ENCODE measurements around the gene KIF7.

Gene KIF7

DNA sequence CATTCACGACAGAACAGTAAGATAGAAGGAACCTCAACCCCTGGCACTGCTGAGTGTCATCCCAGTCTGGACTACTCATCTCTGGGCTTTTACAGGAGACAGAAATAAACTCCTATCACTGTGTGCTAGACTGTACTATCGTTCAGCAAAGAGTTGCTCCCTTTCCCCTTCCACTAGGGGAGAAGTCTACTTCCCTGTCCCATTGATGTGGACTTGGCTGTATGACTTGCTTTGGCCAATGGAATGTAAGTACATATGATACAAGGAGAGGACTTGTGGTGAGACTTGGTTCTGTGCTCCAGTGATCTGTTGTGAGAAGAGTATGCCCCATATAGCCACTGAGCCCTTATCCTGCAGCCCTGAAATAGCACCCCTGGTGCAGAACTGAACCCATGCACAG, 5.3 kb upstream of the KIF7 start:
- Histone ChIP-seq H3K36me3 (ENCODE audit: control insufficient read depth in 2 of 2, insufficient read depth in 2 of 2, low read length in 2 of 2) (no peaks in the 10 kb centered on the region), H3K9me3 (ENCODE audit: control insufficient read depth in 2 of 2, low read length in 2 of 2) (no peaks in the 10 kb centered on the region)

GRCh38 chr15:89659295-89659694, 4.0 kb upstream of the KIF7 start:
- Histone ChIP-seq H3K27ac (ENCODE audit: low read length) (no peak overlapping the region), H3K4me1 (ENCODE audit: control insufficient read depth, insufficient read depth, low read length) (peaks cover 17% of the 10 kb centered on the region), H3K36me3 (ENCODE audit: control insufficient read depth in 2 of 2, insufficient read depth in 2 of 2, low read length in 2 of 2) (no peaks in the 10 kb centered on the region), H3K9ac (ENCODE audit: low read length in 2 of 2) (no peak overlapping the region), H3K4me3 (ENCODE audit: low read length in 2 of 2) (no peak overlapping the region), H3K9me3 (ENCODE audit: control insufficient read depth in 2 of 2, low read length in 2 of 2) (no peaks in the 10 kb centered on the region), H3K27me3 (ENCODE audit: control insufficient read depth in 1 of 2, insufficient read depth in 2 of 2, low read length in 2 of 2) (no peaks in the 10 kb centered on the region)

More for the DNA sequence above, 5.3 kb upstream of the KIF7 start:
- no peak overlapping the region for H3K27ac ChIP-seq (ENCODE audit: low read length)
- H3K9ac ChIP-seq (ENCODE audit: low read length in 2 of 2) = no peak overlapping the region
- peaks cover 12% of the 10 kb centered on the region for H3K4me1 ChIP-seq (ENCODE audit: control insufficient read depth, insufficient read depth, low read length)
- no peak overlapping the region for H3K4me3 ChIP-seq (ENCODE audit: low read length in 2 of 2)
- no peaks in the 10 kb centered on the region for H3K27me3 ChIP-seq (ENCODE audit: control insufficient read depth in 1 of 2, insufficient read depth in 2 of 2, low read length in 2 of 2)

DNA sequence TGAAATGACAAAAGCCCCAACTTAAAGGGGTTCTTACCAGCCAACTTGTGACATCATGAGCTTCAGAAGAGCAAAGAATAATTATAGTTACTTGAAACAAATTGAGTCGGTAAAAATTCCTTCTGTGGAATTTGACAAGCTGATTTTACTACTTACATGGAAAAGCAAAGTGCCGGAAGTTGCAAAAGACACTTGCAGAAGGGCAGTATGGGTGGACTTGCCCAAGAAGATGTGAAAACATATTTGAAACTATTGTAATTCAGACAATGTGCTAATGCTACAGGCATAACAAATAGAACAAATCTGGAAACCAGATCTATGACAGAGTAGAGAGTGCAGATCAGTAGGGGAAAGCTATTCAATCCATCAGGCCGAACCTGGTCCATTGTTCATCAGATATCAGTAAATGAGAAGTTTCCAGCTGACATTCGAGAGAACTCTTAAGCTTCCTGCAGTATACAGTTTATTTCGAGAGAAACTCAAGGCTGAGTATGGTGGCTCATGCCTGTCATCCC, 2.5 kb upstream of the KIF7 start:
- Histone ChIP-seq H3K4me3 (ENCODE audit: low read length in 2 of 2) (no peak overlapping the region), H3K27me3 (ENCODE audit: control insufficient read depth in 1 of 2, insufficient read depth in 2 of 2, low read length in 2 of 2) (no peaks in the 10 kb centered on the region), H3K27ac (ENCODE audit: low read length) (no peak overlapping the region), H3K9ac (ENCODE audit: low read length in 2 of 2) (no peak overlapping the region), H3K4me1 (ENCODE audit: control insufficient read depth, insufficient read depth, low read length) (peaks cover 13% of the 10 kb centered on the region), H3K36me3 (ENCODE audit: control insufficient read depth in 2 of 2, insufficient read depth in 2 of 2, low read length in 2 of 2) (no peaks in the 10 kb centered on the region), H3K9me3 (ENCODE audit: control insufficient read depth in 2 of 2, low read length in 2 of 2) (no peaks in the 10 kb centered on the region)

DNA sequence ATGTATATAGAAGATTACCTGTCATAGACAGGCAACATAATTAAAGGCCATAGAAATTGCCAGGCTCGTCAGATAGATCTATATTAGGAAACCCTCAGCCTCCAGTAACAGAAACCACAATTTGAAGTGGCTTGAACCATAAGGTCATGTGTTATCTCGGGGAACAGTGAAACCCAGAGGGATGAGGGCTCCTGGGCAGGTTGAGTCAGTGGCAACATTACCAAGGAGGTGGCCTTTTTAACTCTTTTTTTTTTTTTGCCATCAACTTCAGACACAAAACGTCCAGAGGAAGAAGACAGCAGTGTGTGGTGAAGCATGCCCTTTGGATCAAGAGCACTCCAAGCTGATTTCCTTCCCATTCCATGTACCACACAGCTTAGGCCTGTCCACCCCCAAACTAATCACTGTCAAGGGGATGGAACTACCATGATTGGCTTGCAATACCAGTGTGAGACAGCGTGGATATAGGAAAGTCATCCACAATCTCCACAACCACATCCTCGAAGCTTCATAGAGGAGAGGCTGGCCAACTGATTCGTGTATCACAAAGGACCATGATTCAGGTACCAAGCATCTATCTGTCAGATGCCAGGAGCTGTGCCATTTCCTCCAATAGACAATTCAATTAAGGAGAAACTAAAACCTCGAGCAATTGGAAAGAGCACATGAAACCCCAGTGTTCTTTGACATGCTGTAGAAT, 999 bp upstream of the KIF7 start:
- Histone ChIP-seq H3K36me3 (ENCODE audit: control insufficient read depth in 2 of 2, insufficient read depth in 2 of 2, low read length in 2 of 2) (peaks cover 2 to 3% of the 10 kb centered on the region in 2 donors), H3K27me3 (ENCODE audit: control insufficient read depth in 1 of 2, insufficient read depth in 2 of 2, low read length in 2 of 2) (no peaks in the 10 kb centered on the region), H3K27ac (ENCODE audit: low read length) (no peak overlapping the region), H3K4me1 (ENCODE audit: control insufficient read depth, insufficient read depth, low read length) (peaks cover 10% of the 10 kb centered on the region), H3K4me3 (ENCODE audit: low read length in 2 of 2) (no peak overlapping the region), H3K9ac (ENCODE audit: low read length in 2 of 2) (no peak overlapping the region), H3K9me3 (ENCODE audit: control insufficient read depth in 2 of 2, low read length in 2 of 2) (no peaks in the 10 kb centered on the region)

DNA sequence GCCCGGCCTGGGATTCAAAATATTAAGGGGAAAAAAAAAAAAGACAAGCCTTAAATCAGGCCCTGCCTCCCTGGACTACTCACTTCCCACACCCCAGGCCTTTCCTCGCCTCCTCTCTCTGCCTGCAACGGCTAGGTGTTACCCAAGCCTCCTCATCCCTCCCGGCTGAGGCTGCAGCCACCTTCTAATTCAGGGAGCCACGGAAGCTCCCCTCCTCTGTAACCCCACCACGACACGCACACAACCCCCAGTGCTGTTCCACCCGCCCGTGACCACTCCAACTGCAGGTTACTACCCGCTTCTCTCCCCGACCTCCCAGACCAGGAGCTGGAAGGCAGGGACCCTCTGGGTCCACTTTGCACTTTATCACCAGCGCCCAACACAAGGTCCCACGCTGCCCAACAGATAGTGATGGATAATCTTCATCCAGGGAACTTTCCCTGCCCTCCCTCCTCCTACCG, 936 bp downstream of the KIF7 start:
- Histone ChIP-seq H3K36me3 (ENCODE audit: control insufficient read depth in 2 of 2, insufficient read depth in 2 of 2, low read length in 2 of 2) (peaks cover 2 to 3% of the 10 kb centered on the region in 2 donors), H3K9ac (ENCODE audit: low read length in 2 of 2) (peak overlapping the region; percentile 68 to 70), H3K9me3 (ENCODE audit: control insufficient read depth in 2 of 2, low read length in 2 of 2) (no peaks in the 10 kb centered on the region), H3K4me3 (ENCODE audit: low read length in 2 of 2) (peak overlapping the region; percentile 66 to 83), H3K4me1 (ENCODE audit: control insufficient read depth, insufficient read depth, low read length) (peaks cover 10% of the 10 kb centered on the region), H3K27ac (ENCODE audit: low read length) (no peak overlapping the region), H3K27me3 (ENCODE audit: control insufficient read depth in 1 of 2, insufficient read depth in 2 of 2, low read length in 2 of 2) (no peaks in the 10 kb centered on the region)

GRCh38 chr15:89653578-89653977, 1.7 kb downstream of the KIF7 start:
- Histone ChIP-seq H3K36me3 (ENCODE audit: control insufficient read depth in 2 of 2, insufficient read depth in 2 of 2, low read length in 2 of 2) (peaks cover 2 to 3% of the 10 kb centered on the region in 2 donors), H3K9me3 (ENCODE audit: control insufficient read depth in 2 of 2, low read length in 2 of 2) (no peaks in the 10 kb centered on the region), H3K27ac (ENCODE audit: low read length) (no peak overlapping the region), H3K4me3 (ENCODE audit: low read length in 2 of 2) (no peak overlapping the region), H3K4me1 (ENCODE audit: control insufficient read depth, insufficient read depth, low read length) (peaks cover 10% of the 10 kb centered on the region), H3K9ac (ENCODE audit: low read length in 2 of 2) (no peak overlapping the region), H3K27me3 (ENCODE audit: control insufficient read depth in 1 of 2, insufficient read depth in 2 of 2, low read length in 2 of 2) (no peaks in the 10 kb centered on the region)

- Histone ChIP-seq H3K27ac (ENCODE audit: low read length) (no peak overlapping the region), H3K36me3 (ENCODE audit: control insufficient read depth in 2 of 2, insufficient read depth in 2 of 2, low read length in 2 of 2) (peaks cover 2 to 3% of the 10 kb centered on the region in 2 donors), H3K9ac (ENCODE audit: low read length in 2 of 2) (no peak overlapping the region), H3K27me3 (ENCODE audit: control insufficient read depth in 1 of 2, insufficient read depth in 2 of 2, low read length in 2 of 2) (no peaks in the 10 kb centered on the region), H3K9me3 (ENCODE audit: control insufficient read depth in 2 of 2, low read length in 2 of 2) (no peaks in the 10 kb centered on the region), H3K4me1 (ENCODE audit: control insufficient read depth, insufficient read depth, low read length) (peaks cover 10% of the 10 kb centered on the region), H3K4me3 (ENCODE audit: low read length in 2 of 2) (no peak overlapping the region)
Observed at GRCh38 chr15:89652666-89653065, 2.6 kb downstream of the KIF7 start.

- Histone ChIP-seq H3K9ac (ENCODE audit: low read length in 2 of 2) (no peak overlapping the region), H3K27me3 (ENCODE audit: control insufficient read depth in 1 of 2, insufficient read depth in 2 of 2, low read length in 2 of 2) (no peaks in the 10 kb centered on the region), H3K4me1 (ENCODE audit: control insufficient read depth, insufficient read depth, low read length) (peaks cover 13% of the 10 kb centered on the region), H3K9me3 (ENCODE audit: control insufficient read depth in 2 of 2, low read length in 2 of 2) (no peaks in the 10 kb centered on the region), H3K27ac (ENCODE audit: low read length) (no peak overlapping the region), H3K4me3 (ENCODE audit: low read length in 2 of 2) (no peak overlapping the region), H3K36me3 (ENCODE audit: control insufficient read depth in 2 of 2, insufficient read depth in 2 of 2, low read length in 2 of 2) (peaks cover 2 to 3% of the 10 kb centered on the region in 2 donors)
Observed at GRCh38 chr15:89652131-89652530, 3.1 kb downstream of the KIF7 start.

DNA sequence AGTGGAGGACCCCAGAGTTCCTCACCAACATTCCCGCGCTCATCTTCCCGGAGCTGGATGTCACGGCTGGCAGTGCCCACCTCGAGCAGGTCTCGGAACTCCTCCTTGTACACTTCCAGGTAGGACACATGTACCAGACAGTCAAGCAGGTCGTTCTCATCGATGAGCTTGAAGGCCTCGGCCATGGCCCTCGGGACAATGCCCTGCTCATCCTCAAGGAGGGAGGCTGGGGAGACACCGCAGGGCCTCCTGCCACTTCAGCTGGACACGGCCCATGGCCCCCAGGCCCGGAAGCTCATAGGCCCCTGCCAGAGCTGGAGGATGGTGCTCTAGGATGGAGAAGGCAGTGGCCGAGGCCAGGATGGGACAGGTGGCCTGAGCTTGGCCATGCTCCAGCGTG, 5.6 kb downstream of the KIF7 start:
- Histone ChIP-seq H3K27me3 (ENCODE audit: control insufficient read depth in 1 of 2, insufficient read depth in 2 of 2, low read length in 2 of 2) (no peaks in the 10 kb centered on the region), H3K4me3 (ENCODE audit: low read length in 2 of 2) (no peak overlapping the region), H3K27ac (ENCODE audit: low read length) (no peak overlapping the region), H3K4me1 (ENCODE audit: control insufficient read depth, insufficient read depth, low read length) (peaks cover 12% of the 10 kb centered on the region), H3K9ac (ENCODE audit: low read length in 2 of 2) (no peak overlapping the region), H3K36me3 (ENCODE audit: control insufficient read depth in 2 of 2, insufficient read depth in 2 of 2, low read length in 2 of 2) (peaks cover 2 to 3% of the 10 kb centered on the region in 2 donors), H3K9me3 (ENCODE audit: control insufficient read depth in 2 of 2, low read length in 2 of 2) (no peaks in the 10 kb centered on the region)

- Histone ChIP-seq H3K27me3 (ENCODE audit: control insufficient read depth in 1 of 2, insufficient read depth in 2 of 2, low read length in 2 of 2) (no peaks in the 10 kb centered on the region), H3K36me3 (ENCODE audit: control insufficient read depth in 2 of 2, insufficient read depth in 2 of 2, low read length in 2 of 2) (peaks cover 3 to 5% of the 10 kb centered on the region in 2 donors), H3K9me3 (ENCODE audit: control insufficient read depth in 2 of 2, low read length in 2 of 2) (no peaks in the 10 kb centered on the region), H3K4me1 (ENCODE audit: control insufficient read depth, insufficient read depth, low read length) (peaks cover 7% of the 10 kb centered on the region), H3K9ac (ENCODE audit: low read length in 2 of 2) (no peak overlapping the region), H3K27ac (ENCODE audit: low read length) (no peak overlapping the region), H3K4me3 (ENCODE audit: low read length in 2 of 2) (no peak overlapping the region)
Observed at GRCh38 chr15:89649013-89649625, 6.1 kb downstream of the KIF7 start.

All from stomach smooth muscle (tissue), 2 donors.